Measurements from ENCODE around the gene CANT1.

DNA sequence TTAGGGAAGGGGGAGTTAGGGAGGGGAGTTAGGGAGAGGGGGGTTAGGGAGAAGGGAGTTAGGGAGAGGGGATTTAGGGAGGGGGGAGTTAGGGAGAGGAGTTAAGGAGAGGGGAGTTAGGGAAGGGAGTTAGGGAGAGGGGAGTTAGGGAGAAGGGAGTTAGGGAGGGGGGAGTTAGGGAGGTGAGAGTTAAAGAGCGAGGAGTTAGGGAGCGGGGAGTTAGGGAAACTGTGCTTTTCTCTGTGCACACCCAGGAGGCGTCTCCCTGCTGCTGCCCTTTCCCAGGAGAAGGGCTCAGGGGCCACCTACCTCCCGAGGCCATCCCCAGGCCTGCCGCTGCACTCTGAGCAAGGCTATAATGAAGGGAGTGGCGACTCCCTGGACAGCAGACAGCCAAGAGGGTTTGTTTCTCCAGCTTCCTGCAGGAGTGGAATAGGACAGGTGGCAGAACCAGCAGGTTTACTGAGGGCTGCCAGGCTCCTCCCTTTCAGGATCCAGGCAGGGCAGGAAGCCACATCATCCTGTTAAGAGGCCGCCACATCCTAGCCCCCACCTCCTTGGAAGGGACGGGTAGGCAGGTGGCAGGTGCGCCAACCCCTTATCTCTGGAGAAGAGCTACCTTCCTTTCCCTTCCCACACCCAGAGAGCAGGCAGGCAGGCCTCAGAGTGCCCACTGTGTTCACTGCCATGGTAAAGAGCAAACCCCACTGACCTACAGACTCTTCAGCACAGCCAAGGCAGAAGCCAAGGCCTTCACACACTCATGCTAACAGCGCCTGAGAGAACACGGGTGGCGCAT is 4.3 kb downstream of the CANT1 start:
- TF ChIP-seq, protein P1, sequence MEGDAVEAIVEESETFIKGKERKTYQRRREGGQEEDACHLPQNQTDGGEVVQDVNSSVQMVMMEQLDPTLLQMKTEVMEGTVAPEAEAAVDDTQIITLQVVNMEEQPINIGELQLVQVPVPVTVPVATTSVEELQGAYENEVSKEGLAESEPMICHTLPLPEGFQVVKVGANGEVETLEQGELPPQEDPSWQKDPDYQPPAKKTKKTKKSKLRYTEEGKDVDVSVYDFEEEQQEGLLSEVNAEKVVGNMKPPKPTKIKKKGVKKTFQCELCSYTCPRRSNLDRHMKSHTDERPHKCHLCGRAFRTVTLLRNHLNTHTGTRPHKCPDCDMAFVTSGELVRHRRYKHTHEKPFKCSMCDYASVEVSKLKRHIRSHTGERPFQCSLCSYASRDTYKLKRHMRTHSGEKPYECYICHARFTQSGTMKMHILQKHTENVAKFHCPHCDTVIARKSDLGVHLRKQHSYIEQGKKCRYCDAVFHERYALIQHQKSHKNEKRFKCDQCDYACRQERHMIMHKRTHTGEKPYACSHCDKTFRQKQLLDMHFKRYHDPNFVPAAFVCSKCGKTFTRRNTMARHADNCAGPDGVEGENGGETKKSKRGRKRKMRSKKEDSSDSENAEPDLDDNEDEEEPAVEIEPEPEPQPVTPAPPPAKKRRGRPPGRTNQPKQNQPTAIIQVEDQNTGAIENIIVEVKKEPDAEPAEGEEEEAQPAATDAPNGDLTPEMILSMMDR (IDR thresholded peaks at IDR 0.05) = no peak
- no peak for TF ChIP-seq ZFX (IDR thresholded peaks at IDR 0.05; ENCODE audit: borderline replicate concordance)

Data from 22Rv1 (cell line).